ENCODE data around the gene SUV39H2.
A peak's percentile ranks its signal among the peaks of the same experiment; 100 is the strongest.

The SUV39H2 gene

GRCh38 chr10:14878266-14879123, at the start of gene SUV39H2:
SUV39H2 (plus strand) TSS chr10:14878866; CDS start chr10:14878889, 23 bp downstream.
- 0 out of 2 replicates have a peak, but pooled peaks have one; percentile 4 for TF ChIP-seq CTCF (IDR thresholded peaks at IDR 0.05; ENCODE audit: control insufficient read depth, extremely low read depth, insufficient read depth)
- peak; percentile 72 for DNase-seq (ENCODE audit: low read depth)
- H3K4me3 ChIP-seq (ENCODE audit: low read depth, low read length): peak within 1 kb of the TSS; percentile 92

- no peak for TF ChIP-seq CTCF (IDR thresholded peaks at IDR 0.05; ENCODE audit: control insufficient read depth, extremely low read depth, insufficient read depth)
- H3K4me3 ChIP-seq (ENCODE audit: low read depth, low read length): no peak overlapping the region
- no peak for DNase-seq (ENCODE audit: low read depth)
These were observed 45.6 kb upstream of the SUV39H2 start for GRCh38 chr10:14833106-14833505.

GRCh38 chr10:14836208-14836607, 42.5 kb upstream of the SUV39H2 start:
- no peak for TF ChIP-seq CTCF (IDR thresholded peaks at IDR 0.05; ENCODE audit: control insufficient read depth, extremely low read depth, insufficient read depth)
- no peak for DNase-seq (ENCODE audit: low read depth)
- H3K4me3 ChIP-seq (ENCODE audit: low read depth, low read length): no peak overlapping the region

GRCh38 chr10:14837003-14837756, 41.5 kb upstream of the SUV39H2 start:
- DNase-seq (ENCODE audit: low read depth): no peak
- H3K4me3 ChIP-seq (ENCODE audit: low read depth, low read length): peak overlapping the region; percentile 95
- no peak for TF ChIP-seq CTCF (IDR thresholded peaks at IDR 0.05; ENCODE audit: control insufficient read depth, extremely low read depth, insufficient read depth)

- H3K4me3 ChIP-seq (ENCODE audit: low read depth, low read length): peak within 1 kb of the TSS; percentile 95
- no peak for TF ChIP-seq CTCF (IDR thresholded peaks at IDR 0.05; ENCODE audit: control insufficient read depth, extremely low read depth, insufficient read depth)
- DNase-seq (ENCODE audit: low read depth): peak; percentile 98
These were observed 40.7 kb upstream of the SUV39H2 start, which contains the start of the genes CDNF, HSPA14 and MSANTD7 for GRCh38 chr10:14837757-14838581. CDNF (minus strand) TSS chr10:14838037; CDS start chr10:14837946, 91 bp downstream. HSPA14 (plus strand) TSS chr10:14838306; CDS start chr10:14838403, 97 bp downstream. MSANTD7 (plus strand) TSS chr10:14838306; CDS start chr10:14842285, 3,979 bp downstream.

All from LNCaP clone FGC (cell line).